SK-N-SH (cell line): ENCODE measurements around the gene TBCD. TPM values are rescaled to one million over a fixed set of nuclear protein-coding genes. Genes with fewer than 3 reads are reported as not detected.

Experiments used
- CTCF ChIA-PET: fragments of 300-600, 350-600 bp; formaldehyde crosslinking; extraction: SDS; loops from one replicate; lab custom pipeline; 2021; lab: Yijun Ruan, JAX
- POLR2A ChIA-PET: fragments of 350-600 bp; sonication (Branson Sonifier 250); formaldehyde crosslinking; extraction: SDS; loops from one replicate; lab custom pipeline; 2020; ENCODE audit warnings: antibody characterized with exemption, inconsistent platforms; lab: Yijun Ruan, JAX
- DNase-seq: peaks from one replicate; pipeline ENCODE4 v3.0.0; 2012
- H2AFZ ChIP-seq: fragments of 200-600 bp; sonication (generic); 2 replicates; pipeline ENCODE4 v1.8.1; 2016; ENCODE audit warnings: antibody characterized with exemption, mild to moderate bottlenecking, low read depth
- H3F3A ChIP-seq: fragments of 200-600 bp; sonication (generic); replicated peaks from 2 replicates; pipeline ENCODE3; 2016; ENCODE audit warnings: antibody characterized with exemption, mild to moderate bottlenecking; ENCODE audit not compliant: insufficient read depth
- H3K27ac ChIP-seq, 2 experiments: fragments of 200-500 bp in 1 of 2; fragments of 200-600 bp in 1 of 2; sonication (Bioruptor generic) in 1 of 2; sonication (generic), shearing (Covaris generic) in 1 of 2; 2 replicates each; pipeline versions ENCODE4 v1.5.1 to v1.6.1; 2014 to 2016; ENCODE audit warnings: low read depth in 2 of 2, inconsistent platforms in 1 of 2, low read length in 1 of 2, mild to moderate bottlenecking in 1 of 2, mixed read lengths in 1 of 2
- H3K27me3 ChIP-seq: fragments of 200-600 bp; sonication (generic), shearing (Covaris generic); 2 replicates; pipeline ENCODE4 v1.6.1; 2016; ENCODE audit warnings: mixed run types; ENCODE audit not compliant: insufficient read depth
- H3K36me3 ChIP-seq, 2 experiments: fragments of 200-500 bp in 1 of 2; fragments of 200-600 bp in 1 of 2; sonication (Bioruptor generic) in 1 of 2; sonication (generic) in 1 of 2; replicated peaks in 1 of 2; 2 replicates each; pipeline versions ENCODE3 to v1.5.1; 2014 to 2016; ENCODE audit warnings: low read length in 1 of 2, mild to moderate bottlenecking in 1 of 2; ENCODE audit not compliant: insufficient read depth in 2 of 2, control insufficient read depth in 1 of 2
- H3K4me1 ChIP-seq, 2 experiments: fragments of 200-500 bp in 1 of 2; fragments of 200-600 bp in 1 of 2; sonication (Bioruptor generic) in 1 of 2; sonication (generic), shearing (Covaris generic) in 1 of 2; 2 replicates each; pipeline versions ENCODE4 v1.5.1 to v1.6.1; 2014 to 2016; ENCODE audit warnings: low read depth in 1 of 2, low read length in 1 of 2, mixed run types in 1 of 2; ENCODE audit not compliant: insufficient read depth in 2 of 2, control insufficient read depth in 1 of 2
- H3K4me2 ChIP-seq: fragments of 200-600 bp; sonication (generic), shearing (Covaris generic); 2 replicates; pipeline ENCODE4 v1.6.1; 2017; ENCODE audit warnings: mixed run types
- H3K4me3 ChIP-seq, 2 experiments: fragments of 200-500 bp in 1 of 2; fragments of 200-600 bp in 1 of 2; sonication (Bioruptor generic) in 1 of 2; sonication (generic), shearing (Covaris generic) in 1 of 2; 2 replicates each; pipeline versions ENCODE4 v1.5.1 to v1.8.1; 2014 to 2016; ENCODE audit warnings: low read depth in 2 of 2, inconsistent platforms in 1 of 2, low read length in 1 of 2, mild to moderate bottlenecking in 1 of 2, mixed read lengths in 1 of 2, moderate library complexity in 1 of 2
- H3K79me2 ChIP-seq: fragments of 200-600 bp; sonication (generic); 2 replicates; pipeline ENCODE4 v1.8.1; 2017; ENCODE audit warnings: mild to moderate bottlenecking; ENCODE audit not compliant: insufficient read depth
- H3K9ac ChIP-seq: fragments of 200-600 bp; sonication (generic); 2 replicates; pipeline ENCODE4 v1.6.1; 2017; ENCODE audit warnings: mixed run types
- H3K9me2 ChIP-seq: fragments of 200-600 bp; sonication (generic); 2 replicates; pipeline ENCODE4 v1.6.1; 2017; ENCODE audit warnings: mixed run types
- H3K9me3 ChIP-seq: fragments of 200-600 bp; sonication (generic); 2 replicates; pipeline ENCODE4 v1.6.1; 2017; ENCODE audit warnings: mixed run types, mild to moderate bottlenecking, moderate library complexity
- H4K20me1 ChIP-seq: fragments of 200-600 bp; sonication (generic); 2 replicates; pipeline ENCODE4 v1.6.1; 2017; ENCODE audit warnings: mild to moderate bottlenecking, mixed run types; ENCODE audit not compliant: insufficient read depth
- CHD2 ChIP-seq: fragments of 150-350 bp; IDR thresholded peaks from 2 replicates; pipeline ENCODE4 v1.6.1; 2018; ENCODE audit warnings: low read length; ENCODE audit not compliant: partially characterized antibody
- FOXJ3 ChIP-seq: sonication (generic); formaldehyde crosslinking; IDR thresholded peaks from 2 replicates; pipeline ENCODE4 v1.5.1; 2020; ENCODE audit warnings: mild to moderate bottlenecking, missing genetic modification reagents
- GABPA ChIP-seq: IDR thresholded peaks from 2 replicates; pipeline ENCODE4 v1.4.0; 2012; ENCODE audit warnings: low read depth, mild to moderate bottlenecking
- GATA2 ChIP-seq: sonication (generic); formaldehyde crosslinking; IDR thresholded peaks from 2 replicates; pipeline ENCODE4 v1.5.0; 2020; ENCODE audit warnings: mild to moderate bottlenecking, missing genetic modification reagents
- MEF2A ChIP-seq: IDR thresholded peaks from 2 replicates; pipeline ENCODE4 v1.4.0; 2012; ENCODE audit warnings: low read depth, borderline replicate concordance
- MXI1 ChIP-seq: IDR thresholded peaks from 2 replicates; pipeline ENCODE4 v1.6.1; 2012; ENCODE audit warnings: mild to moderate bottlenecking, low read depth, low read length, improper control_type of control experiment
- RCOR1 ChIP-seq: fragments of 150-350 bp; IDR thresholded peaks from 2 replicates; pipeline ENCODE4 v1.6.1; 2017; ENCODE audit warnings: antibody characterized with exemption, low read length
- RFX5 ChIP-seq: IDR thresholded peaks from 2 replicates; pipeline ENCODE4 v1.6.1; 2012; ENCODE audit warnings: mild to moderate bottlenecking, improper control_type of control experiment, low read length
- RXRA ChIP-seq: IDR thresholded peaks from 2 replicates; pipeline ENCODE4 v1.4.0; 2012; ENCODE audit warnings: low read depth, mild to moderate bottlenecking, borderline replicate concordance
- SIN3A ChIP-seq: IDR thresholded peaks from 2 replicates; pipeline ENCODE4 v1.6.1; 2012; ENCODE audit warnings: low read depth, mild to moderate bottlenecking, low read length, moderate library complexity, borderline replicate concordance
- SMC3 ChIP-seq: IDR thresholded peaks from 2 replicates; pipeline ENCODE4 v1.6.1; 2012; ENCODE audit warnings: low read depth, low read length, improper control_type of control experiment
- TCF12 ChIP-seq: IDR thresholded peaks from 2 replicates; pipeline ENCODE4 v1.4.0; 2012
- WGBS: methylation state at CpG from one replicate; pipeline ENCODE4 v1.1.6; 2017; ENCODE audit warnings: low lambda C conversion rate; 5-methylcytosine and 5-hydroxymethylcytosine counted together
- polyA plus RNA-seq, 3 experiments: library from polyadenylated mRNA; depleted of rRNA; stranded (reverse); fragments of >200 nt; gene quantifications; 2 replicates each; pipeline ENCODE4 v1.2.3, GENCODE V29; 2012
- TF ChIP-seq, protein P1 (sequence below): IDR thresholded peaks from 2 replicates; pipeline ENCODE4 v1.6.1; 2012; ENCODE audit warnings: mild to moderate bottlenecking, low read depth, low read length, moderate library complexity
- TF ChIP-seq, protein P2 (sequence below): fragments of 150-350 bp; IDR thresholded peaks from 2 replicates; pipeline ENCODE4 v1.6.1; 2017; ENCODE audit warnings: antibody characterized with exemption, low read length, low read depth, borderline replicate concordance
- TF ChIP-seq, protein P3 (sequence below): IDR thresholded peaks from 2 replicates; pipeline ENCODE4 v1.4.0; 2012; ENCODE audit warnings: low read depth
- TF ChIP-seq, protein P4 (sequence below): IDR thresholded peaks from 2 replicates; pipeline ENCODE4 v1.4.0; 2012; ENCODE audit warnings: low read depth, borderline replicate concordance

The TBCD gene
- polyA plus RNA-seq, 1 of the 3 experiments (the other 2 are of a cell fraction), result 107 TPM

DNA sequence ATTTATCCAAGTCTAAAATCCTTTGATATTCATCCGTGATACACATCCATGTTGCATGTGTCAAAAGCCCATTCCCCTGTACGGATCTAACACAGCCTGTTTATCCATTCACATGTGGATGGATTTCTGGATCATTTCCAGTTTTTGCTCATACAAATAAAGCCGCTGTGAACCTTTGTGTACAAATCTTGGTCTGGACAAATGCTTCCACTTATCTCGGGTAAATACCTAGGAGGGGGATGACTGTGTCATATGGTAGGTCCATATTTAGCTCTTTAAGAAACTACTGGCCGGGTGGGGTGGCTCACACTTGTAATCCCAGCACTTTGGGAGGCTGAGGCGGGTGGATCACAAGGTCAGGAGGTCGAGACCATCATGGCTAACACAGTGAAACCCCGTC, 6.3 kb upstream of the TBCD start:
- H3K9me2 ChIP-seq, result no peaks in the 10 kb centered on the region
- peaks cover 16 to 39% of the 10 kb centered on the region in 2 experiments for H3K36me3 ChIP-seq
- H3K27ac ChIP-seq, result no peak overlapping the region
- H3K9me3 ChIP-seq, result peaks cover 4% of the 10 kb centered on the region; the same call in 1 of the 2 replicates
- CTCF ChIA-PET, result no interaction called here
- peaks cover 6% of the 10 kb centered on the region for H3F3A ChIP-seq
- no peaks in the 10 kb centered on the region for H3K79me2 ChIP-seq
- H4K20me1 ChIP-seq, result no peaks in the 10 kb centered on the region
- H3K4me1 ChIP-seq, result no peaks in the 10 kb centered on the region
- no peak overlapping the region for H3K9ac ChIP-seq
- no peak overlapping the region for H3K4me3 ChIP-seq
- POLR2A ChIA-PET, result no interaction called here
- DNase-seq, result no peak
- WGBS, result 73% methylated on average over 8 of the region's 8 CpGs
- no peak overlapping the region for H3K4me2 ChIP-seq
- no peaks in the 10 kb centered on the region for H3K27me3 ChIP-seq
- no peak overlapping the region for H2AFZ ChIP-seq
- TF ChIP-seq, protein P1, sequence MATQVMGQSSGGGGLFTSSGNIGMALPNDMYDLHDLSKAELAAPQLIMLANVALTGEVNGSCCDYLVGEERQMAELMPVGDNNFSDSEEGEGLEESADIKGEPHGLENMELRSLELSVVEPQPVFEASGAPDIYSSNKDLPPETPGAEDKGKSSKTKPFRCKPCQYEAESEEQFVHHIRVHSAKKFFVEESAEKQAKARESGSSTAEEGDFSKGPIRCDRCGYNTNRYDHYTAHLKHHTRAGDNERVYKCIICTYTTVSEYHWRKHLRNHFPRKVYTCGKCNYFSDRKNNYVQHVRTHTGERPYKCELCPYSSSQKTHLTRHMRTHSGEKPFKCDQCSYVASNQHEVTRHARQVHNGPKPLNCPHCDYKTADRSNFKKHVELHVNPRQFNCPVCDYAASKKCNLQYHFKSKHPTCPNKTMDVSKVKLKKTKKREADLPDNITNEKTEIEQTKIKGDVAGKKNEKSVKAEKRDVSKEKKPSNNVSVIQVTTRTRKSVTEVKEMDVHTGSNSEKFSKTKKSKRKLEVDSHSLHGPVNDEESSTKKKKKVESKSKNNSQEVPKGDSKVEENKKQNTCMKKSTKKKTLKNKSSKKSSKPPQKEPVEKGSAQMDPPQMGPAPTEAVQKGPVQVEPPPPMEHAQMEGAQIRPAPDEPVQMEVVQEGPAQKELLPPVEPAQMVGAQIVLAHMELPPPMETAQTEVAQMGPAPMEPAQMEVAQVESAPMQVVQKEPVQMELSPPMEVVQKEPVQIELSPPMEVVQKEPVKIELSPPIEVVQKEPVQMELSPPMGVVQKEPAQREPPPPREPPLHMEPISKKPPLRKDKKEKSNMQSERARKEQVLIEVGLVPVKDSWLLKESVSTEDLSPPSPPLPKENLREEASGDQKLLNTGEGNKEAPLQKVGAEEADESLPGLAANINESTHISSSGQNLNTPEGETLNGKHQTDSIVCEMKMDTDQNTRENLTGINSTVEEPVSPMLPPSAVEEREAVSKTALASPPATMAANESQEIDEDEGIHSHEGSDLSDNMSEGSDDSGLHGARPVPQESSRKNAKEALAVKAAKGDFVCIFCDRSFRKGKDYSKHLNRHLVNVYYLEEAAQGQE, result no peak
- TF ChIP-seq, protein P2, sequence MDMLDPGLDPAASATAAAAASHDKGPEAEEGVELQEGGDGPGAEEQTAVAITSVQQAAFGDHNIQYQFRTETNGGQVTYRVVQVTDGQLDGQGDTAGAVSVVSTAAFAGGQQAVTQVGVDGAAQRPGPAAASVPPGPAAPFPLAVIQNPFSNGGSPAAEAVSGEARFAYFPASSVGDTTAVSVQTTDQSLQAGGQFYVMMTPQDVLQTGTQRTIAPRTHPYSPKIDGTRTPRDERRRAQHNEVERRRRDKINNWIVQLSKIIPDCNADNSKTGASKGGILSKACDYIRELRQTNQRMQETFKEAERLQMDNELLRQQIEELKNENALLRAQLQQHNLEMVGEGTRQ, result no peak
- TF ChIP-seq MXI1, result no peak
- TF ChIP-seq, protein P3, sequence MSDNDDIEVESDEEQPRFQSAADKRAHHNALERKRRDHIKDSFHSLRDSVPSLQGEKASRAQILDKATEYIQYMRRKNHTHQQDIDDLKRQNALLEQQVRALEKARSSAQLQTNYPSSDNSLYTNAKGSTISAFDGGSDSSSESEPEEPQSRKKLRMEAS, result no peak
- no peak for TF ChIP-seq RXRA
- TF ChIP-seq GATA2 (CRISPR knock-in tag), result no peak
- TF ChIP-seq TCF12, result no peak
- no peak for TF ChIP-seq RFX5
- TF ChIP-seq SIN3A, result no peak
- no peak for TF ChIP-seq RCOR1
- no peak for TF ChIP-seq GABPA
- TF ChIP-seq CHD2, result no peak
- no peak for TF ChIP-seq SMC3
- TF ChIP-seq FOXJ3, result no peak
- TF ChIP-seq MEF2A, result no peak
- TF ChIP-seq, protein P4, sequence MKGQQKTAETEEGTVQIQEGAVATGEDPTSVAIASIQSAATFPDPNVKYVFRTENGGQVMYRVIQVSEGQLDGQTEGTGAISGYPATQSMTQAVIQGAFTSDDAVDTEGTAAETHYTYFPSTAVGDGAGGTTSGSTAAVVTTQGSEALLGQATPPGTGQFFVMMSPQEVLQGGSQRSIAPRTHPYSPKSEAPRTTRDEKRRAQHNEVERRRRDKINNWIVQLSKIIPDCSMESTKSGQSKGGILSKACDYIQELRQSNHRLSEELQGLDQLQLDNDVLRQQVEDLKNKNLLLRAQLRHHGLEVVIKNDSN, result no peak
